Prostate gland (tissue), 2 donors: ENCODE data around the gene SMIM33. TPM values are rescaled to one million over a fixed set of nuclear protein-coding genes. Genes with fewer than 3 reads are reported as not detected.
"Not testable (repeated sequence)": the region's sequence is repeated elsewhere in the genome, so short reads cannot be mapped to it uniquely, and the experiment has no call there.

ENCODE experiments used
- DNase-seq: peaks from one replicate; pipeline ENCODE4 v3.0.0-alpha.2; 2019; ENCODE audit warnings: low spot score
- H3K27ac ChIP-seq, 2 donors: fragments of 200-600 bp; sonication (generic); 2 replicates each; pipeline ENCODE4 v1.5.1; 2017 to 2019
- H3K27me3 ChIP-seq: fragments of 200-600 bp; sonication (generic); replicated peaks from 2 replicates; pipeline ENCODE4 v1.5.1; 2019; ENCODE audit not compliant: insufficient read depth
- H3K36me3 ChIP-seq, 2 donors: fragments of 200-600 bp; sonication (generic); 1 replicate in 1 of 2; 2 replicates in 1 of 2; pipeline versions ENCODE4 v1.5.1 to v1.8.1; 2017 to 2019
- H3K4me1 ChIP-seq: fragments of 200-600 bp; sonication (generic); replicated peaks from 2 replicates; pipeline ENCODE4 v1.5.1; 2019
- H3K4me3 ChIP-seq, 2 donors: fragments of 200-600 bp; sonication (generic); 2 replicates each; pipeline ENCODE4 v1.5.1; 2017 to 2019
- H3K9me3 ChIP-seq: fragments of 200-600 bp; sonication (generic); 2 replicates; pipeline ENCODE4 v1.5.1; 2017
- POLR2A ChIP-seq: fragments of 450-650 bp; IDR thresholded peaks from one replicate; pipeline ENCODE4 v1.6.1; 2016; ENCODE audit warnings: antibody characterized with exemption, mild to moderate bottlenecking
- POLR2AphosphoS5 ChIP-seq: sonication (generic); formaldehyde crosslinking; IDR thresholded peaks from one replicate; pipeline ENCODE4 v1.6.1; 2017; ENCODE audit warnings: antibody characterized with exemption
- WGBS: methylation state at CpG from one replicate; pipeline ENCODE4 v1.1.5; 2018; 5-methylcytosine and 5-hydroxymethylcytosine counted together
- intact Hi-C: fragments of 100-400 bp; cut with DNase I; formaldehyde crosslinking; loops from one replicate; pipeline ENCODE4 v1.14.2; 2022
- total RNA-seq, 2 donors: library from RNA; depleted of rRNA; stranded (reverse); fragments of >200 nt; gene quantifications; one replicate each; pipeline ENCODE4 v1.1.0, GENCODE V29; 2016
- TF ChIP-seq, protein P1 (sequence below), 4 experiments: fragments of 200-600 bp in 2 of 4; fragments of 450-650 bp in 2 of 4; sonication (generic) in 2 of 4; IDR thresholded peaks; 1 replicate in 3 of 4; 2 replicates in 1 of 4; pipeline ENCODE4 v1.5.1; 2016 to 2019; ENCODE audit warnings: antibody characterized with exemption in 4 of 4, mild to moderate bottlenecking in 2 of 4, moderate library complexity in 2 of 4

SMIM33 gene
- total RNA-seq, 2 donors from 2014 or later = not detected

- no peak for DNase-seq
- Histone ChIP-seq H3K36me3 (no peaks in the 10 kb centered on the region), H3K27ac (no peak overlapping the region), H3K27me3 (no peaks in the 10 kb centered on the region), H3K4me1 (no peaks in the 10 kb centered on the region), H3K4me3 (no peak overlapping the region), H3K9me3 (no peaks in the 10 kb centered on the region)
- intact Hi-C loops = no loop called here
- 95% methylated on average over 3 of the region's 3 CpGs for WGBS
- no peak for TF ChIP-seq POLR2A
- TF ChIP-seq POLR2AphosphoS5 = no peak
- TF ChIP-seq, protein P1, sequence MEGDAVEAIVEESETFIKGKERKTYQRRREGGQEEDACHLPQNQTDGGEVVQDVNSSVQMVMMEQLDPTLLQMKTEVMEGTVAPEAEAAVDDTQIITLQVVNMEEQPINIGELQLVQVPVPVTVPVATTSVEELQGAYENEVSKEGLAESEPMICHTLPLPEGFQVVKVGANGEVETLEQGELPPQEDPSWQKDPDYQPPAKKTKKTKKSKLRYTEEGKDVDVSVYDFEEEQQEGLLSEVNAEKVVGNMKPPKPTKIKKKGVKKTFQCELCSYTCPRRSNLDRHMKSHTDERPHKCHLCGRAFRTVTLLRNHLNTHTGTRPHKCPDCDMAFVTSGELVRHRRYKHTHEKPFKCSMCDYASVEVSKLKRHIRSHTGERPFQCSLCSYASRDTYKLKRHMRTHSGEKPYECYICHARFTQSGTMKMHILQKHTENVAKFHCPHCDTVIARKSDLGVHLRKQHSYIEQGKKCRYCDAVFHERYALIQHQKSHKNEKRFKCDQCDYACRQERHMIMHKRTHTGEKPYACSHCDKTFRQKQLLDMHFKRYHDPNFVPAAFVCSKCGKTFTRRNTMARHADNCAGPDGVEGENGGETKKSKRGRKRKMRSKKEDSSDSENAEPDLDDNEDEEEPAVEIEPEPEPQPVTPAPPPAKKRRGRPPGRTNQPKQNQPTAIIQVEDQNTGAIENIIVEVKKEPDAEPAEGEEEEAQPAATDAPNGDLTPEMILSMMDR (IDR thresholded peaks at IDR 0.05) = no peak
Observed at GRCh38 chr5:139494256-139494655, 23.5 kb downstream of the SMIM33 start.

- H3K4me3 ChIP-seq = no peak overlapping the region
- no peaks in the 10 kb centered on the region for H3K9me3 ChIP-seq
- no peak for TF ChIP-seq POLR2AphosphoS5
- TF ChIP-seq POLR2A = no peak
- TF ChIP-seq, protein P1 (IDR thresholded peaks at IDR 0.05) = no peak
- H3K36me3 ChIP-seq = no peaks in the 10 kb centered on the region
- DNase-seq = no peak
- H3K27me3 ChIP-seq = no peaks in the 10 kb centered on the region
- intact Hi-C loops = no loop called here
- no peaks in the 10 kb centered on the region for H3K4me1 ChIP-seq
- no peak overlapping the region for H3K27ac ChIP-seq
Observed at GRCh38 chr5:139494832-139495231, 24.0 kb downstream of the SMIM33 start.

GRCh38 chr5:139495638-139496435 is 25.0 kb downstream of the SMIM33 start:
- DNase-seq = no peak
- TF ChIP-seq POLR2AphosphoS5 (no peak), POLR2A (no peak)
- TF ChIP-seq, protein P1 (IDR thresholded peaks at IDR 0.05) = no peak
- no peaks in the 10 kb centered on the region for H3K4me1 ChIP-seq
- H3K27ac ChIP-seq = no peak overlapping the region
- WGBS = 82% methylated on average over 3 of the region's 3 CpGs
- no peak overlapping the region for H3K4me3 ChIP-seq
- H3K36me3 ChIP-seq = no peaks in the 10 kb centered on the region
- no peaks in the 10 kb centered on the region for H3K9me3 ChIP-seq
- intact Hi-C loops = no loop called here
- no peaks in the 10 kb centered on the region for H3K27me3 ChIP-seq

- Histone ChIP-seq H3K36me3 (no peaks in the 10 kb centered on the region), H3K9me3 (no peaks in the 10 kb centered on the region), H3K4me3 (no peak overlapping the region), H3K4me1 (no peaks in the 10 kb centered on the region), H3K27me3 (no peaks in the 10 kb centered on the region), H3K27ac (no peak overlapping the region)
- TF ChIP-seq POLR2AphosphoS5 = no peak
- TF ChIP-seq, protein P1 (IDR thresholded peaks at IDR 0.05) = no peak
- no peak for TF ChIP-seq POLR2A
- WGBS = 84% methylated on average over 4 of the region's 4 CpGs
- intact Hi-C loops = no loop called here
- DNase-seq = no peak
Observed at GRCh38 chr5:139501381-139501780, 30.6 kb downstream of the SMIM33 start.

DNA sequence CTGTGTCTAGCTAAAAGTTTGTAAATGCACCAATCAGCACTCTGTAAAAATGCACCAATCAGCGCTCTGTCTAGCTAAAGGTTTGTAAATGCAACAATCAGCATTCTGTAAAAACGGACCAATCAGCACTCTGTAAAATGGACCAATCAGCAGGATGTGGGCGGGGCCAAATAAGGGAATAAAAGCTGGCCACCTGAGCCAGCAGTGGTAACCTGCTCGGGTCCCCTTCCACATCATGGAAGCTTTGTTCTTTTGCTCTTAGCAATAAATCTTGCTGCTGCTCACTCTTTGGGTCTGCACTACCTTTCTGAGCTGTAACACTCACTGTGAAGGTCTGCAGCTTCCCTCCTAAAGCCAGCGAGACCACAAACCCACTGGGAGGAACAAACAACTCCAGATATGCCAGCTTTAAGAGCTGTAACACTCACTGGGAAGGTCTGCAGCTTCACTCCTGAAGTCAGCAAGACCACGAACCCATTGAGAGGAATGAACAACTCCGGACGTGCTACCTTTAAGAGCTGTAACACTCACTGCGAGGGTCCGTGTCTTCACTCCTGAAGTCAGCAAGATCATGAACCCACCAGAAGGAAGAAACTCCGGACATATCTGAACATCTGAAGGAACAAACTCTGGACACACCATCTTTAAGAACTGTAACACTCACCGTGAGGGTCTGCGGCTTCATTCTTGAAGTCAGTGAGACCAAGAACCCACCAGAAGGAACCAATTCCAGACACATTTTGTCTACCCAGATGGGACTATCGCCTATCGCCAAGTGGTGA is 32.4 kb downstream of the SMIM33 start:
- WGBS = 88% methylated on average over 15 of the region's 15 CpGs
- H3K9me3 ChIP-seq, intact Hi-C loops: not testable (repeated sequence)

GRCh38 chr5:139503879-139504278 is 33.1 kb downstream of the SMIM33 start:
- H3K27me3 ChIP-seq, H3K9me3 ChIP-seq, H3K4me3 ChIP-seq, DNase-seq, H3K4me1 ChIP-seq, intact Hi-C loops, H3K36me3 ChIP-seq, H3K27ac ChIP-seq: not testable (repeated sequence)
- 87% methylated on average over 15 of the region's 15 CpGs for WGBS

More for the DNA sequence above, 32.4 kb downstream of the SMIM33 start:
- not testable (repeated sequence) for H3K4me3 ChIP-seq, H3K27me3 ChIP-seq, H3K27ac ChIP-seq, H3K4me1 ChIP-seq, DNase-seq, H3K36me3 ChIP-seq

GRCh38 chr5:139504722-139505121 is 33.9 kb downstream of the SMIM33 start:
- H3K4me1 ChIP-seq, H3K27me3 ChIP-seq, H3K9me3 ChIP-seq, DNase-seq, H3K27ac ChIP-seq, H3K36me3 ChIP-seq, H3K4me3 ChIP-seq, intact Hi-C loops: not testable (repeated sequence)
- WGBS = 86% methylated on average over 5 of the region's 5 CpGs
